ENCODE results near the gene ELOVL5.
"Not testable (repeated sequence)": the region's sequence is repeated elsewhere in the genome, so short reads cannot be mapped to it uniquely, and the experiment has no call there.

The ELOVL5 gene

DNA sequence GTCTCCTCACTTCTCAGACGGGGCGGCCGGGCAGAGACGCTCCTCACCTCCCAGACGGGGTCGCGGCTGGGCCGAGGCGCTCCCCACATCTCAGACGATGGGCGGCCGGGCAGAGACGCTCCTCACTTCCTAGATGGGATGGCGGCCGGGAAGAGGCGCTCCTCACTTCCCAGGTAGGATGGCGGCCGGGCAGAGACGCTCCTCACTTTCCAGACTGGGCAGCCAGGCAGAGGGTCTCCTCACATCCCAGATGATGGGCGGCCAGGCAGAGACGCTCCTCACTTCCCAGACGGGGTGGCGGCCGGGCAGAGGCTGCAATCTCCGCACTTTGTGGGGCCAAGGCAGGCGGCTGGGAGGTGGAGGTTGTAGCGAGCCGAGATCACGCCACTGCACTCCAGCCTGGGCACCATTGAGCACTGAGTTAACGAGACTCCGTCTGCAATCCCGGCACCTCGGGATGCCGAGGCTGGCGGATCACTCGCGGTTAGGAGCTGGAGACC is 43.2 kb downstream of the ELOVL5 start:
- not testable (repeated sequence) for DNase-seq (ENCODE audit: low read depth in 2 of 2)

DNA sequence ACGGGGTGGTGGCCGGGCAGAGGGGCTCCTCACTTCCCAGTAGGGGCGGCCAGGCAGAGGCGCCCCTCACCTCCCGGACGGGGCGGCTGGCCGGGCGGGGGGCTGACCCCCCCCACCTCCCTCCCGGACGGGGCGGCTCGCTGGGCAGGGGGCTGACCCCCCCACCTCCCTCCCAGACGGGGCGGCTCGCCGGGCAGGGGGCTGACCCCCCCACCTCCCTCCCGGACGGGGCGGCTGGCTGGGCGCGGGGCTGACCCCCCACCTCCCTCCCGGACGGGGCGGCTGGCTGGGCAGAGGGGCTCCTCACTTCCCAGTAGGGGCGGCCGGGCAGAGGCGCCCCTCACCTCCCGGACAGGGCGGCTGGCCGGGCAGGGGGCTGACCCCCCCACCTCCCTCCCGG is 43.8 kb downstream of the ELOVL5 start:
- not testable (repeated sequence) for DNase-seq (ENCODE audit: low read depth in 2 of 2)

DNA sequence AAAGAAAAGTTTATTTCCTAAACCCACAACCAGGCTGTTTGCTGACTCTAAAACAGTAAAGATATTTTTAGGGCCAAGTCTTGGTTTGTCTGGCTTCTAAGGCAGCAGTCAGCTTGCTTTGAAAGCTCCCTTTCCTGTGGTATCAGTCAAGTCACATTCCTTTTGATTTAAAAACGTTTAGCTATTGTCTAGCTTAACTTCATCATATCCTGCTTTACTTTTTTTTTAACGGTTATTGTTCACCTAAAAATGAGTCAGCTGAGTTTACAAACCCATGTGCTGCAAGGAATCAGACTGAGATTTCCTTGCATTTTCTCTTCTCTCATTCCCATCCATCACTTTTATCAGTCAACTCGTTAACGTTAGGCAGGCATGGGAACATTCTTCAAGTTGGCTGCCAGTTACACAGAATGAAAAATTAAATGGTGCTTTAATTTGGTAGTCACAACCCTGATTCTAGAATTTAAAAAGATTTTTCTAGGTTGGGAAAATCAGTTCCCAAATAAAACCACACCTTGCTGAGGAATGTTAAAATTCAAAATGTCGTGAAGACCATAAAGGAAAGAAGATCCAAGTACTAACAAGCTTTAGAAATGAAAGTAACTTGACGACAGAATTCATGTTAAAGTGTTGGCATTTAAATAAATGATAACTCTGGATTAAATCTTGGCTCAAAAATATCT is 45.9 kb downstream of the ELOVL5 start:
- DNase-seq (ENCODE audit: low read depth in 2 of 2): no peak

DNA sequence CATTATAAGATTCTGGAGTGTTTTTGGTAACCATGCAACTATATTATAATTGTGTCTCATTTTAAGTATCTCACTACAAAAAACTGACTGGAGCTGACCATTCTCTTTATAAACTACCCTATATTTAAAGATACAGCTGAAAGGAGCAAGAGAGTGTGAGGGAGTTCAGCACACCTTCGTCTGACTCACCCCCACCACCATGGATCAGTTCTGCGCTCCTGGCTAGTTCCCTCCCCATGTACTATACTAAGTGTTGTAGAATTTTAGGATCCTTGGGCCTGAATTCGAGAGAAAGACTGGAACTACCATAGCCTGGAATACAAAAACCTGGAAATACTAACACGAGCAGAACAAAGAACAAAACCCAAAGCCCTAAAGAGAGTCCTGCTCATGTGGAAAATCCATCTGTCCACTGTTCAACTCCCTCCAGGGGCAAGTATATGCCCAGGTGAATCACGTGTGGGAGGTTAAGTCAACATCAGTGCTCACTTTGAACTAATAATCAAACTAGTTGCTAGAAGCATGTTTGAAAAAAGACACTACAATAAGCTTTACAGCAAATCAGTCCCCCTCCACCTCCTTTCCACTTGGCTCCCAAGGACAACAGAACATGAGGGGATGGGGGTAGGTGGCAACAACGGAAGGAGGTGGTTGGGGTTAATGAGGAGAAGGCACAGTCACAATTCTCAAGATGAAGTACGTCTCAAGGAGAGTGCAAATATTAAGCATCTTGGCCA is 46.8 kb downstream of the ELOVL5 start:
- DNase-seq (ENCODE audit: low read depth in 2 of 2): no peak

DNA sequence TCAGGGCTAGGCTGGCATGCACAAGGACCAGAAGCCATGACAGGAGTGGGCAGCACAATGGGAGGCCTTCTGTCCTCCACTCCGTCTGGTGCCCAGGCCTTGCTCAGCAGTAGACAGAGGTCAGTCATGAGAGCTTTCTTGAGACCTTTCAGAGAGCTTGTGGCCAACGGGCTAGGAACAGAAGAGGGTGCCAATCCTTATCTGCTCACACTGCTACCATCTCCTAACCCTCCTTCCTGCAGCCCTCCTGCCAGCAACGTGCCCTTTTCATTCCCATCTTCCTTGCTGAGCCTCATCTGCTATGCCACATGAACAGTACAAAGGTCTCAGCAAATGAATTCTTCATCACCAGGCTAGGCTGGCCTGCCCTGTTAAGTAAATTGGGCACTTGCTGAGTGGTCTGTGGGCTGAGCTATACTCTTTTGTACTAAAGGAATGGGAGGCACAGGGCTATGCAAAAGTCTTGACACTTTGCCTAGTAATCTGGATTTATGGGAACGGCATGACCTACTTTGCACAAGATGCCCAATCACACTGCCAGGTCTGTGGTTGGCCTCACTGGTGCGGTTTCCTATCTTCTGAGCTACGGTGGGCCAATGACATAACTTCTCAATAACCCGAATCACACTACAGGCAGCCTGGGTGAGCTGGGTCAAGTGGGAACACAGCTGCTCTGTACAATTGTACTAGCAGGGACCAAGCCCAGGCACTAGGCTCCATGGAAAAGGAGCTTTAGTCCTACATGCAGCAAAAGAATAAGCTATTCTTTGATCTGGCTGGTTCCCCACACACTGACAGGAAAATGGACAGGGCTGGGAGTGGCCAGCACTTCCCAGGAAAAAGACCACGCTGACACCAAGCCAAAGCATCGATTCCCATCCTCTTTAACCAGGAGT is 47.8 kb downstream of the ELOVL5 start:
- no peak for DNase-seq (ENCODE audit: low read depth in 2 of 2)

DNA sequence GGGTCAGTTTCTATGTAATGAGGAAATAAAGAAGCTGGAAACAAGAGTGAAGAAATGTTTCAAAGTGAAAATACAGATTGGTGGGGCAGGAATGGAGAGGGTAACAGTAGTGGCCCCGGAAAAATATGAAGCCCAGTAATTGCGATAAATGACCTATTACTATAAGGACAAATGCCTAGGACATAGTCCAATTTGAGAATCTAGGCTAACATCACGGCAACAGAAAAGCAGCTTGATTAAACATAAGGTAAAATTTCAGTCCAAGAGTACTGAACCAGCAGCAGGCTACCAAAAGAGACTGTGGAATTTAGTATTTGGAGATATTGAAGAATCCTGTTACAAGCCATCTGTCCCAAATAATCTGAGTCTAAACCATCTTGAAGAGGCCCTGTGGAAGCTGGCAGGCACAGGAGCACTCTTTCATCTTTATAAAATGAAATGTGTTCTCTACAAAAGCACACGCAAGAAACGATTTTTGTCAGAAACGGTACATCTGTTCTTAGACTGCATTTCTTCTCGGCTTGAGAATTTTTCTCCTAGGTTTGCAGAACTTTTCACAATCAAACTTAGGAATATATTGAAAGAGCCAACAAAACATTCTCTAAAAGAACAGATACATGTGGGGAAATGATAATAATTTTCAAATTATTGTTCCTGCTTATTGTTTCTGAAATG is 49.3 kb downstream of the ELOVL5 start:
- no peak for DNase-seq (ENCODE audit: low read depth in 2 of 2)

DNA sequence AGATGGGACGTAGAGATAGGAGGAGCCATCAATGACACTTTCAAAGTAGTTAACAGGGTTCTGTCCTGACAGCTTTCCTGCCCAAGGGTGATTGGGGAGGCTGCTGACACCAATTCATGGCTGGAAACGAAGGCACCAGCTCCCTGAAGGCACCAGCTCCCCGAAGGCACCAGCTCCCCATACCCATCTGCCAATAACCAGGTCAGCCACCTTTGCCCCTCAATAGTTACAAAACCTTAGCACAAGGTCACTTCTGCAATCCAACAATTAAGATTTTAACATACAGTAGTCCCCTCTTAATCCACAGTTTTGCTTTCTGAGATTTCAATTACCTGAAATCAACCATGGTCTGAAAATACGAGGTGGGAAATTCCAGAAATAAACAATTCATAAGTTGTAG is 51.7 kb downstream of the ELOVL5 start:
- no peak for DNase-seq (ENCODE audit: low read depth in 2 of 2)

DNA sequence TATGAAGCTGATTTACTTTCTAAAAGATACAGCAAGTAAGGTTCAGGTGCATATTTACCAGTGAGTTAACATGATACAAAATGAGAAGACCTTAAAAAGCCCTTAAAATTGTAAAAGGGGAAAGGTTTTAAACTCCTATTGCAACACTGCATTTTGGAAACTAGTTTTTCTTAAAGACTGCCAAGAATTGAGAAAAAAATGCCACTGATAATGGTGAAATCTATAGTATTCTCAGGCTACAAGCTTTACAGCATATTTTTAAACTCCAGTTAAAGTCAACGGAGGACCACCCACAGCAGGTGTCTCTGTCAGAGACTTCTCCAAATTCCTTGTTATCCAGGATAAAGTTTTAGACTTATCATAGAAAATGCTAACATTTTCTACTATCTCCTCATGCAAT is 53.6 kb downstream of the ELOVL5 start:
- no peak for DNase-seq (ENCODE audit: low read depth in 2 of 2)

DNA sequence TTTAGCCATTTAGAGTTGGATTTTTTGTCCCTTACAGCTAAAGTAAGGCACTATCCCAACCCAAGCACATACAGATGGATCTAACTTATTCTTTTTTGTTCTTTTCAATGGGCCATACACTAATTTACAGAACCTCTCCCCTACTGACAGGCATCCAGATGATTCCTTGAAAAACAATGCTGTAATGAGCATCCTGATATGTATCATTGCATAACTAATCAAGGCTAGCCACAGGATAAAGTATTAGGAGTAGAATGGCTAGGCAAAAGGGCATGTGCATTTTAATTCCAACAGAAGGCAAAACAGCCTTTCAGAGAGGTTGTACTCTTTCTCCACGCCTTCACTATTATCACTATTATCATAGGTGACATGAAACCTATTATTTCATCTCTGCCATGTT is 54.1 kb downstream of the ELOVL5 start:
- no peak for DNase-seq (ENCODE audit: low read depth in 2 of 2)

DNA sequence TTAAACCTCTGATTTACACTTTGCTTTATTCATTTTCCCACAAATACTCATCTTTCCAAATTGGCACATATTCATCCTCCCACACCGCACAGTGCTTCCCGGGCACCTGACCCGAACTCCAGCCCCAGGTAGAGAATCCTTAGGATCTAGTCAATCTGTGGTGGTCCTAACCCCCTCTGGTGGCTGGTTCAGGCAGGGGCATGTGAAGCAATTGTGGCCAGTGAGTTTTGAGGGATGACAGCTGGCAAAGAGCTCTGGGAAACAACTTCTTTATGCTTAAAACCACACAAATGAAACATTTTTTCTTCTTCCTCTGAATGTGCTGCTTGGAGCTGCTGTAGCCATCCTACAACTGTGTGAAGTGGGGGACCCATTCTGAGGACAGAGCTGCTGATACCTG is 54.7 kb downstream of the ELOVL5 start:
- DNase-seq (ENCODE audit: low read depth in 2 of 2): no peak

DNA sequence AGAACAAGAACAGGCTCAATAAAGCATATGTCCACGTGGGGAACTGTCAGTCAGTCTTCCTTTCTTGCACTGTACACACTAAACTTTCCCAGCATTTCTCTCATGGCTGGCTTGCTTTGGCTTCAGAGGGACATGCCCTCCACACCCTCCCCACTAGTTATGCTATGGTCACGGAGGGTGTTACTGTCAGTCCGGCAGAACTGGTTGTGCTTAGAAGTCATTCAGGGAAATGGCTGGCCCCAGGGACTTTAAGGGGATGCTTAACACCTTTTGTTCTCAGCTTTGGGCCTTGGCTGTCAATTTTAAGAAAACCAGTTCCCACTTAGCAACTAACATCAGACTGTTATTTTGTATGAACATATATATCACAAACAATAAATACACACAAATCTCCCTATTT is 55.1 kb downstream of the ELOVL5 start:
- DNase-seq (ENCODE audit: low read depth in 2 of 2): no peak

DNA sequence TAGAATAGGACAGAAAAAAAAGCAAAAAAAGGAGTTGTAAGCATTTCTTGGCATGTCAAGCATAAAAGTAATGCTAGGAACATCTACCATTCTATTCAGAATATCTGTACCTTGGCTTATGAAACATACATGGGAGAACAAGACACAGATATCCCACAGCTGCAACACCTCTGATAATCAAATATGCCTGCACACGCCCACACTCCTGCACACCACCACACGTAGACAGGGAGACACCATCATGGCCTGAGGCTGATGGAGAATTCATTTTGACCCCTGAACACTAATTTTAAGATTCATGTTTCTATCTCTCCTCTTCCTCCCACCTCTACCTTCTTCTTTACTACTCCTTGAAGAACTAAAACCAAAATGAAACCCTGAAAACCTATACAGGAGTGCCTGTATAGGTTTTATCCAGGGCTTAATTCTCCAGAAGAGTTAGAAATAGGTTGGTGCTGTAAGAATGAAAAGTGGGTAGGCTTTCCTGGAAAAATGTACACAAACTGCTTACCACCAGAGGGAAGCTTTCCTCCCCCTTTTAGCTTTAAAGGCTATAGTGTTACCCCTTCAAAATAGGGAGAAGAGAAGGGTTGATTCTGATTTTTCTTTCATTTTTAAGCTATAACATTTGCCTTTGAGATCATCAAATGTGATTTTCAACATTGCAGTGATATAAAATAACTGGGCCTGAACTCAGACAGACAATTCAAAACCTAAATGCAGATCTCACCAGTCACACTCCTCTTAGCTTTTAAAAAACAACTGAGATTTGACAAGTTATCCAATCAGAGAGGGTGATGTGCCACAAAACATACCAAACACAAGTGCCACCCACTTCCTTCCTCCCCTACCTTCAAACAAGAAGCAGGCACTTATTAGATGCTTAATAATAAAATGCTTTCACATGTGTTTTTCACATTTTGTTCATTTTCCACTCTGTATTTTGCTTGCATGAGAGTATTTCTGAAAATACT is 57.9 kb downstream of the ELOVL5 start:
- DNase-seq (ENCODE audit: low read depth in 2 of 2): no peak

DNA sequence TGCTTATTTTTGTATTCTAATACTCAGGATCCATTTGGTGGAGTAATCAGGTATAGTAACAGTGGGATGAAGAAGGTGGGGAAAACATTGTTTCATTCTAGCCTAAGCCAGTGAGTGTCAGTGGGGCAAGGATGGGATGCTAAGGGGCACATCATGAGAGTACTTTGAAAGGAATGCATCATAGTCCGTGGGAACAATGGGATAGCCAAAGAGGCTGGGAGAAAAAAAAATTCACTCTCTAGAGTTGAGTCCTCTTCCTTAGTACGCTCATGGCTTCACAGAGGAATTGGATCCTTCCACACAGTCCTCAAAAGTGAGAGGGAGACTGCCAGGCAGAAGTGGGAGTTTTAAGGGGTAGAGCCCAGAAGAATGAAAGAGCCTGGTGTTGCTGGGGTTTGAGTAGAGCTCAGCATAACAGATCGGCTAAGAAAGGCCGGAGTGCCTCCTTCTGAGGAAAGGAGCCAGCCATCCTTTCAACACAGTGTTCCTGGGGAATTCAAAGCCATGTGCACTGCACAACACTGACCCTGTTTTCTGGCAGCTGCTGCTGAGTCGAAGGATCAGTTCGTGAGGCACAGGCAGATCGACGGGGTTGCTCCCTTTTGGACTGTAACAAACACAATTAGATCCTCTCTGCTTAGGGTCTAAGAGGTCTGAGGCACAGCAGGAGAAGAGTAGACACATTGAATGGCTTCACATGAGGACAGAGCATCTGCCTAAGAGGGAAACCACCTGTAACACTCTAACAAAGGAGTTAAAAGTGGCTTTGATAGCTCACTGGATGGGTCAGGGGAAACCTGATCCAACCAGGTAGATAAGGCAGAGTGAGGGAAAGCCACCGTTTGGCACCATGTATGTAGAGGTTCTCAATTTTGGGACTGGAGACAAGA is 61.2 kb downstream of the ELOVL5 start:
- no peak for DNase-seq (ENCODE audit: low read depth in 2 of 2)

DNA sequence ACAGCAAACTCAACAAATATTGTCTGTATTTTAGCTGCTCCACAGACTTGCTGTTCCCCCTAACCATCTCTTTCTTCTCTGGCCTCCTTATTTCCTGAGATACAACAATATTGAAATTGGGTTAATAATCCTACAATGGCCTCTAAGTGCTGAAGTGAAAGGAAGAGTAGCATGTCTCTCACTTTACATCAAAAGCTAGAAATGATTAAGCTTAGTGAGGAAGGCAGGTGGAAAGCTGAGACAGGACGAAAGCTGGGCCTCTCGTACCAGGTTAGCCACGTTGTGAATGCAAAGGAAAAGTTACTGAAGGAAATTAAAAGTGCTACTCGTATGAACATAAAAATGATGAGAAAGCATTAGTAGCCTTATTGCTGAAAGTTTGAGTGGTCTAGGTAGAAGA is 63.8 kb downstream of the ELOVL5 start:
- DNase-seq (ENCODE audit: low read depth in 2 of 2): no peak

DNA sequence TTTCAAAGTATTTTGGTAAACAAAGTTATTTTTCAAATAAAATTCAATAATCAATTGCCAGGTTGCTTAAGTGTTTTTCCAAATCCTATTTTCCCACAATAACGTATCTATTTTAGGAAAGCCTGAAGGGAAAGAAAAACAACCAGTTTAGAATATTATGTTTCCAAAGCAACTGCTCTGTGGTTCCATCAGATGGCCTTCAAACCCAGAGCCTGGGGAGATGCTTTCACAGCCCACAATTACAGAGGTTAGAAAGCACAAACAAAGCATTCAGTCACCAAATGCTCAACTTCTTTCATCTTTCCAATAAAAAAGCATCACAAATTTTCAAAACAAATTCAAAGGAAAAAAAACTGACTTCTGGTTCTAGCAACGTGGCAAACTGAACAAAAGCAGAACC is 66.0 kb downstream of the ELOVL5 start:
- no peak for DNase-seq (ENCODE audit: low read depth in 2 of 2)

DNA sequence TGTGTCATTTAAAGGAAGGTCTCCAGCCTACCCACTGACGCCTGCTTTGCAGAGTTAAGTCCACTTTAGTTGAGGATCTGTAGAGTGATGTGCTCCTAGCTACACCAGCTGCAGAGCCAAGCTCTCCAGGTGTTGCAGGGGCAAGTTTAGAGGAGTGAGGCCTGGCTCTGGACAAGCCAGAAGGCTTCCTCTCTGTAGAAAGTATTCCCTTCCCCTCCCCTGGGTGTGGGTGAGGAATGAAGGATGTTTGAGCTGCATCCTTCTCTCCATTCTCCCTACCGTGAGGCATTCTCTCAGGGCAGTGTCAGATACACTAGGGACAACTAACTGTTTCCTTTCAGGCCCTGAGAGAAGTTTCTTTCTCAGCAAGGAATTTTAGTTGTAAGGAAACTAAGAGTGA is 66.5 kb downstream of the ELOVL5 start:
- DNase-seq (ENCODE audit: low read depth in 2 of 2): no peak

DNA sequence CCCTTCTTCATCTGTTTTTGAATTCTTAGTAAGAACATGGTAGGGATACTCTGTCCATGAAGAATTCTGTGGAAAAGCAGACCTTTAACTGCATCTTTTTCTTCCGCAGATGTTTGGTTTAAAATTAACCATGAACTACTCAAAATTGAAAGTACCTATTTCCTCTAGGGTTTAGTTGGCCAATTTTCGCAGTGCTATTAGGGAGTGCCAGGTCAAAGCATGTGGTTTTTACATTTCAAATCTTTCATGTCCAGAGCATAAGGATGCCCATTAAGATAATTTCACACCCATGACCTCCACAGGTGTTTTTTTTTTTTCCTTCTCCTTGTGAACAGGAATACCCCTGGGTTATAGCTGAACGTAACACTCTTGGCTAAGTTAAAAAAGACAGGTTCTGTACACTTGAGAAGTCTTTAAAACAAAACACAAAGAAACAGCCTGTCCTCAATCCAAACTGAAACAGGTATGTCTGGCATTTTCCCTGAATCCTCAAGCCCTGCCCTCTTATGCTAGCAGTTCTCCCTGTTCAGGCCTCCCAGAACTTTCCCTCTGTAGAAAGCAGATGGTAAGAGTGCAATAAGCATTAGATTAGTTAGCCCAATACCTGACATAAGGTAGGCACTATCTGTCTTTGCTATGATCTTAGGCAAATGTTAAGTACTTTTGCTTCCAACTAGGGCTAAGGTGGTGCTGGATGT is 67.1 kb downstream of the ELOVL5 start:
- DNase-seq (ENCODE audit: low read depth in 2 of 2): no peak

DNA sequence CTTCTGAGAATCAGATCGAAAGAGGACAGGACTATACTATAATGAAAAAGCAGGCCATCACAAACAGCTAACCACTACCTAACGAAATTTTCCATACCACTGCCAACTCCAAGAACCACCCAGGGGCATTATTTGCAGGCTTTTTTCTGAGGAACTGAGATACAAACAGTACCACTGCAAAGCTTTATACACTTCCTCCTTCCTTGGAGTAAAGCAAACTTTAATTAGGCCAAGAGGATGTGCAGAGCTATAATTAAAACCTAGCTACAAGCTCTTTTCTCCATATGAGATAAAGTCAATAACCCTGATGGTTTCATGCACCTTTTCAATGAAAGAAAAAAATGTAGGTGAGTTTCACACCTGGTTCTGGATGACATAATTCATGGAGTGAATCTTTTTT is 68.5 kb downstream of the ELOVL5 start:
- no peak for DNase-seq (ENCODE audit: low read depth in 2 of 2)

DNA sequence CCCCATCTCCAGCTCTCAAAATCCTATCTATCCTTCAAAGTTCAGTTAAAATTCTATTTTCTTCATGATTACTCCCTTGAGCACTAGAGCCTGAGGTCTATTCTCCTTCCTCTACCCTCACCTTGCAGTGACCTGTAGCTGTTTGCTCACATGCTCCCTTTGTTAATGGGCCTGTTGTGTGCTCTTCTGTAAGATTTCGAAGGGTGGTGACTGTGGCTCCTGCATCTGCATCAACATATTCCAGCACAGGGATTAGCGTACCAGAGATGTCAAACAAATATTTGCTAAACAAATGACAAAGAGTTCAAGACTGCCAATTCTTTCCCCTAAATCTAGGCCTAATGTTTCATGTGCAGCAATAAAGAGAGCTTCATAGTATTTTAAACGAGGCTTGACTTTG is 69.5 kb downstream of the ELOVL5 start:
- DNase-seq (ENCODE audit: low read depth in 2 of 2): no peak
